H1 (cell line): Measurements from ENCODE around the gene UGT1A7. TPM values are rescaled to one million over a fixed set of nuclear protein-coding genes. Genes with fewer than 3 reads are reported as not detected.

Experiments used
- FOSL1 ChIP-seq: IDR thresholded peaks from 2 replicates; pipeline ENCODE4 v1.6.1; 2011; ENCODE audit warnings: mild to moderate bottlenecking, low read depth, low read length, moderate library complexity; ENCODE audit not compliant: insufficient read depth
- SAP30 ChIP-seq: fragments of 300-600 bp; sonication (generic); IDR thresholded peaks from 2 replicates; pipeline ENCODE4 v1.7.1; 2012; ENCODE audit warnings: low read length, moderate library complexity, mild to moderate bottlenecking, inconsistent platforms; ENCODE audit not compliant: insufficient read depth, insufficient replicate concordance
- SP1 ChIP-seq: IDR thresholded peaks from 2 replicates; pipeline ENCODE4 v1.6.1; 2011; ENCODE audit warnings: low read depth, low read length
- polyA plus RNA-seq, 7 experiments: library from polyadenylated mRNA; depleted of rRNA in 3 of 7; stranded (reverse) in 5 of 7; unstranded in 2 of 7; fragments of >200 nt in 5 of 7; fragments of 200-250 nt in 2 of 7; gene quantifications; 1 replicate in 5 of 7; 2 replicates in 1 of 7; 4 replicates in 1 of 7; pipeline versions ENCODE4 v1.2.1 to v1.2.3, GENCODE V29; 2011 to 2013; ENCODE audit warnings: missing spikeins in 2 of 7, mixed read lengths in 2 of 7
- total RNA-seq: library from RNA; stranded (reverse); fragmentation: NEBNext Ultra II Directional; extraction: Animal tissue kit (Norgen Biotek cat#: 25700); gene quantifications from 2 replicates; pipeline ENCODE4 v1.2.1, GENCODE V29; 2021
- TF ChIP-seq, protein P1 (sequence below): IDR thresholded peaks from 2 replicates; pipeline ENCODE4 v1.6.1; 2011; ENCODE audit warnings: low read length, improper control_type of control experiment

UGT1A7 gene
- total and polyA plus RNA-seq, 2 of the 8 experiments (the other 6 are each of a cell fraction or from before 2014, with no cell fraction given): not detected

DNA sequence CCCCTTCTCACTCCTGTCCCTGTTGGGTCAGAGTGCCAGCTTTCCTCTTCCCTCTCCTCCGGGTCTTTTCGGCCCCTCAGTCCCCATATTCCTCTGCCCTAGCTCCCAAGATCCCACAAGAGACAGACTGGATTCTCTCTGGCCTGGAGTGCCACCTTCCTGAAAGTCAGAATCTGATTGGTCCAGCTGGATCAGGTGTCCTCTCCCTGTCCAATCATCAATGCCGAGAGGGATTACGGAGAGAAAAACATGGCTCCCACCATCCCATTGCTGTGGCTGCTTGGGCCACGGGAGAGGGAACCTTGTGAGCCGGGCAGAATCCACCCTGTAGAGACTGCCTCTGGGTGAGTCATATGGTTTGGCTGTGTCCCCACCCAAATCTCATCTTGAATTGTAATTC, 93.7 kb downstream of the UGT1A7 start (continued):
- TF ChIP-seq SAP30 (no peak), SP1 (no peak), FOSL1 (no peak)
- TF ChIP-seq, protein P1, sequence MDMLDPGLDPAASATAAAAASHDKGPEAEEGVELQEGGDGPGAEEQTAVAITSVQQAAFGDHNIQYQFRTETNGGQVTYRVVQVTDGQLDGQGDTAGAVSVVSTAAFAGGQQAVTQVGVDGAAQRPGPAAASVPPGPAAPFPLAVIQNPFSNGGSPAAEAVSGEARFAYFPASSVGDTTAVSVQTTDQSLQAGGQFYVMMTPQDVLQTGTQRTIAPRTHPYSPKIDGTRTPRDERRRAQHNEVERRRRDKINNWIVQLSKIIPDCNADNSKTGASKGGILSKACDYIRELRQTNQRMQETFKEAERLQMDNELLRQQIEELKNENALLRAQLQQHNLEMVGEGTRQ: no peak
